ENCODE measurements around the gene NTMT2. TPM values are rescaled to one million over a fixed set of nuclear protein-coding genes. Genes with fewer than 3 reads are reported as not detected.
"Not testable (repeated sequence)": the region's sequence is repeated elsewhere in the genome, so short reads cannot be mapped to it uniquely, and the experiment has no call there.

Gene NTMT2
- total RNA-seq, result not detected in 2 replicates
- long read RNA-seq, result 0 reads

DNA sequence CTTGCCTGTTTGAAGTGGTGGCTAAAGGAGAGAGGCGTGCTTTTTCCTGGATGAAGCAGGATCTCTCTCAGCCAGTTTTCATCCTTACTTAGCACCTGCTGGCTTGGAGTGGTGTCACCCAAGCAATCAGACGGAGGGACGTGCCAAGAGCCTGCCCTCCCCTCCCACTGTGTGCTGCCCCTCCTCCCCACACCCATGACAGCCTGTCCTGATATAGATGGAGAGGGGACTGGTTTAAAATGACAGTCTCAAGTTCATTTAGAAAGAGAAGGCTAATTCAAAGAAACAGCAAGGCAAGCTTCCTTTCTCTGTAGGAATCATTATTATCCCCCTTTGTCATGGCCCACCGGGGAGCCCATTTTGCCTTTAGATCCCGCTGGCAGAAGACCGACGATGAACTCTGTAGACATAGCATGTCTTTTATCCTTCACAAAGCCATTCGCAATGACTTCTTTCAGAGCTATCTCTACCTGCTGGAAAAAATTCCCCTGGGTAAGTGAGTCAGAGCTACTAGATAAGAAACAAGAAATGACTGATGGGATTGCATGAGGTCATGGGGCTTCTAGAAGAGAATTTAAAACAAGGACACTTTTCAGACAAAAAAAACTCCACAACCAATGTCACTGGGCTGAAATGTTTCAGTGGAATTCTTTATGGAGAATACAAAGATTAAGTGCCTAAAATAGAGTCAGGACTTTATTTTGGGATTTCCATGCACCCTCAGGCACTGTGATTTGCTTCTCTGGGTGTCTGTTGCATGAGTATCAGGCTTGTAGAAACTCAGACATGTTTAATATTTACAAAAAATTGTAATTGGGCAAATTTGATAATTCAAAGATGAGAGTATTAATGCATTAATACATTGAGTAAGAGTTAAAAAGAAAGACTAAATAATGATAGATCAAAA is at the start of gene NTMT2:
TSS of gene NTMT2 (plus strand) at position 190 of the 907 bp plus-strand sequence. CDS start at position 339, 149 bp downstream.
- peaks cover 17% of the 10 kb centered on the region for H3K4me1 Mint-ChIP-seq (ENCODE audit: low read depth)
- no peaks in the 10 kb centered on the region for H3K27me3 Mint-ChIP-seq
- no peaks in the 10 kb centered on the region for H3K36me3 Mint-ChIP-seq (ENCODE audit: insufficient read depth)
- TF ChIP-seq CTCF (IDR thresholded peaks at IDR 0.05; ENCODE audit: unreplicated experiment), result no peak
- no peak within 1 kb of the TSS for H3K4me3 Mint-ChIP-seq (ENCODE audit: low read depth)
- DNase-seq (ENCODE audit: low spot score, unreplicated experiment), result no peak
- no peaks in the 10 kb centered on the region for H3K9me3 Mint-ChIP-seq (ENCODE audit: low read depth)
- no peak within 1 kb of the TSS for H3K27ac Mint-ChIP-seq

DNA sequence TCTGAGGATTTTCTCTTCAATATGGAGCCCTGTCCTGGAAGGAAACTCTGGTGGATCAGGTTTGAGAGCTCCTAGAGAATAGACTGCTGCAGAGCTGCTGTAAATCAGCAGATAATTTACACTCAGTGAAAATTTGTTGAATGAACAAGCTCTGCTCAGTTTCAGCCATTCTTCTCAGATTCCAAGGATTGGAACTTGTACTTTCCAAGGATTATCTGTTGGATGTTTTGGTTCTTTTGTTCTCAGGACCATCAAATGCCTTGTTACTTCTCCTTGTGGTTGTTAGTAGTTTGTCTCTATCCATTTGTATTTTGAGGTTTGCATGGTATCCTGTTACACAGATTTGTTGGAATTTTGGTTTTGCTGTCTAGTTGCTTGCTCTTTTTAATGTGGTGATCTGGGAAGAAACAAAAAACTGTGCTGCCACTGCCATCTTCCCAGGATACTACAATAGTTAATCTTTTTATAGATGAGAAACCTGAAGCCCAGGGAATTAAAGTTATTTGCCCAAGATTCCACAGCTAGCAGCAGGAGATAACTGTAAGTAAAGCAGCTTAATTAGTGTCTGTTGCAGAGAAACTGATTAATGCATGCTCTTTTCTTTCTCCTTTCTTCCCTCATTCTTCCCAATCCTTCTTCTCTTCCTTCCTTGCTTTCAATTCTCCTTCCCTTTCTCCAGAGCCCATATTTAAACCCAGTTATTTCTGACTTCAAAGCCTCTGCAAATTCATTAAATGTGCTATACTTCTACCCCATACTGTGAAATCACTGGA is 49.6 kb upstream of the NTMT2 start:
- Mint-ChIP-seq H3K27me3 (no peaks in the 10 kb centered on the region), H3K9me3 (ENCODE audit: low read depth) (no peaks in the 10 kb centered on the region), H3K4me1 (ENCODE audit: low read depth) (peaks cover 9% of the 10 kb centered on the region), H3K27ac (no peak overlapping the region), H3K4me3 (ENCODE audit: low read depth) (no peak overlapping the region), H3K36me3 (ENCODE audit: insufficient read depth) (no peaks in the 10 kb centered on the region)
- no peak for DNase-seq (ENCODE audit: low spot score, unreplicated experiment)
- TF ChIP-seq CTCF (IDR thresholded peaks at IDR 0.05; ENCODE audit: unreplicated experiment), result no peak

GRCh38 chr1:170096806-170097340 is 48.9 kb upstream of the NTMT2 start:
- H3K27ac Mint-ChIP-seq, result no peak overlapping the region
- H3K4me3 Mint-ChIP-seq (ENCODE audit: low read depth), result no peak overlapping the region

DNA sequence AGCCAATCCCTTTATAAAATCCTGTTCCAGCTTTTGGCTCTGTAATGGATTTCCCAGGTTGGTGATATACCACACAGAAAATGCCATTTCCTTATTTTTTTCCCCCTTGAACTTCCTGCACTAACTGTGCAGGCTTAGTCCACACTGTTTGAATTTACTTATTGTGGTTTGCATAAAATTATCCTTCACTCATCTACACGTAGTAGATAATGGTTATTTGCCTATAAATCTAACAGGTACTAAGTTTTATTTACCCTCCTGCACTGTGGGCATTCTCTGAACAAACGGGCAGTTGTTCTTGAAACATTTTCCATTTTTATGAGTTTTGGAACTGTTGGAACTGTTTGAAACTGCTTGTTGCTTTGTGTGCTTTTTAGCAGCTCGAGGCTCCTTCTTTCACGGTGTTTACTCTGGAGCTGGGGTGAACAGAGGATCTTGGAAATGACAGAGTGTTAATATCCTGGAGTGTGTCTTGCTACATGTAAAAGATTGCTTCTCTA is 48.3 kb upstream of the NTMT2 start:
- Mint-ChIP-seq H3K27ac (no peak overlapping the region), H3K27me3 (no peaks in the 10 kb centered on the region), H3K36me3 (ENCODE audit: insufficient read depth) (no peaks in the 10 kb centered on the region), H3K9me3 (ENCODE audit: low read depth) (no peaks in the 10 kb centered on the region), H3K4me3 (ENCODE audit: low read depth) (no peak overlapping the region), H3K4me1 (ENCODE audit: low read depth) (peaks cover 9% of the 10 kb centered on the region)
- no peak for DNase-seq (ENCODE audit: low spot score, unreplicated experiment)
- TF ChIP-seq CTCF (IDR thresholded peaks at IDR 0.05; ENCODE audit: unreplicated experiment), result no peak

More at GRCh38 chr1:170096806-170097340, 48.9 kb upstream of the NTMT2 start:
- DNase-seq (ENCODE audit: low spot score, unreplicated experiment), result no peak
- TF ChIP-seq CTCF (IDR thresholded peaks at IDR 0.05; ENCODE audit: unreplicated experiment), result no peak
- peaks cover 9% of the 10 kb centered on the region for H3K4me1 Mint-ChIP-seq (ENCODE audit: low read depth)
- no peaks in the 10 kb centered on the region for H3K27me3 Mint-ChIP-seq
- no peaks in the 10 kb centered on the region for H3K9me3 Mint-ChIP-seq (ENCODE audit: low read depth)
- H3K36me3 Mint-ChIP-seq (ENCODE audit: insufficient read depth), result no peaks in the 10 kb centered on the region

DNA sequence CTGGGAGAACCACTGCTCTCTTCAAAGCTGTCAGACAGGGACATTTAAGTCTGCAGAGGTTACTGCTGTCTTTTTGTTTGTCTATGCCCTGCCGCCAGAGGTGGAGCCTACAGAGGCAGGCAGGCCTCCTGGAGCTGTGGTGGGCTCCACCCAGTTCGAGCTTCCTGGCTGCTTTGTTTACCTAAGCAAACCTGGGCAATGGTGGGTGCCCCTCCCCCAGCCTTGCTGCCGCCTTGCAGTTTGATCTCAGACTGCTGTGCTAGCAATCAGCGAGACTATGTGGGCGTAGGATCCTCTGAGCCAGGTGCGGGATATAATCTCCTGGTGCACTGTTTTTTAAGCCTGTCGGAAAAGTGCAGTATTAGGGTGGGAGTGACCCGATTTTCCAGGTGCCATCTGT is 32.6 kb upstream of the NTMT2 start:
- H3K36me3 Mint-ChIP-seq (ENCODE audit: insufficient read depth); H3K27ac Mint-ChIP-seq; H3K27me3 Mint-ChIP-seq; H3K4me1 Mint-ChIP-seq (ENCODE audit: low read depth); DNase-seq (ENCODE audit: low spot score, unreplicated experiment); H3K4me3 Mint-ChIP-seq (ENCODE audit: low read depth): not testable (repeated sequence)
- H3K9me3 Mint-ChIP-seq (ENCODE audit: low read depth), result peaks cover 17% of the 10 kb centered on the region

Measured in progenitor cell of endocrine pancreas (in vitro differentiated cells).